ENCODE results near the gene PPP2R2B. TPM values are rescaled to one million over a fixed set of nuclear protein-coding genes. Genes with fewer than 3 reads are reported as not detected.

Gene PPP2R2B
- total RNA-seq, 6 experiments from 2014 or later = 0.15 to 0.77 (median 0.27) TPM

- Histone ChIP-seq H3K4me1 (no peaks in the 10 kb centered on the region), H3K36me3 (no peaks in the 10 kb centered on the region), H3K9me3 (no peaks in the 10 kb centered on the region), H3K27ac (no peak overlapping the region), H3K27me3 (no peaks in the 10 kb centered on the region), H3K4me3 (no peak overlapping the region)
- intact Hi-C loops (cut with DNase I) = no loop called here
- DNase-seq (no peak), ATAC-seq (no peak)
- 50% methylated on average over 3 of the region's 3 CpGs for WGBS (ENCODE audit: insufficient coverage, low coverage, low lambda C conversion rate, missing lambda C conversion rate)
- no peak for TF ChIP-seq CTCF (IDR thresholded peaks at IDR 0.05)
- no peak for TF ChIP-seq POLR2A (IDR thresholded peaks at IDR 0.05)
These were observed 18.2 kb downstream of the PPP2R2B start for GRCh38 chr5:146860213-146860893.

GRCh38 chr5:146852089-146852488, 26.5 kb downstream of the PPP2R2B start:
- no peak overlapping the region for H3K4me3 ChIP-seq
- DNase-seq (no peak), ATAC-seq (no peak)
- peaks cover 0 to 21% (median 8%) of the 10 kb centered on the region in 4 donors for H3K4me1 ChIP-seq
- intact Hi-C loops (cut with DNase I) = no loop called here
- no peaks in the 10 kb centered on the region for H3K36me3 ChIP-seq
- no peak for TF ChIP-seq CTCF (IDR thresholded peaks at IDR 0.05)
- no peak for TF ChIP-seq POLR2A (IDR thresholded peaks at IDR 0.05)
- no peak overlapping the region for H3K27ac ChIP-seq
- no peaks in the 10 kb centered on the region for H3K27me3 ChIP-seq
- H3K9me3 ChIP-seq = no peaks in the 10 kb centered on the region

GRCh38 chr5:146851133-146851532, 27.4 kb downstream of the PPP2R2B start:
- H3K27me3 ChIP-seq = no peaks in the 10 kb centered on the region
- H3K27ac ChIP-seq = no peak overlapping the region
- intact Hi-C loops (cut with DNase I) = no loop called here
- no peak for TF ChIP-seq POLR2A (IDR thresholded peaks at IDR 0.05)
- no peak for TF ChIP-seq CTCF (IDR thresholded peaks at IDR 0.05)
- H3K4me3 ChIP-seq = no peak overlapping the region
- no peaks in the 10 kb centered on the region for H3K9me3 ChIP-seq
- DNase-seq = no peak
- peak; percentile 68 to 80 (median 76) for ATAC-seq
- peaks cover 0 to 21% (median 8%) of the 10 kb centered on the region in 4 donors for H3K4me1 ChIP-seq
- no peaks in the 10 kb centered on the region for H3K36me3 ChIP-seq

GRCh38 chr5:146849694-146850303, 28.8 kb downstream of the PPP2R2B start:
- no peaks in the 10 kb centered on the region for H3K27me3 ChIP-seq
- no peaks in the 10 kb centered on the region for H3K36me3 ChIP-seq
- DNase-seq = no peak
- no peaks in the 10 kb centered on the region for H3K9me3 ChIP-seq
- no peak overlapping the region for H3K27ac ChIP-seq
- 81% methylated on average over 5 of the region's 5 CpGs for WGBS (ENCODE audit: insufficient coverage, low coverage, low lambda C conversion rate, missing lambda C conversion rate)
- TF ChIP-seq CTCF (IDR thresholded peaks at IDR 0.05) (no peak), POLR2A (IDR thresholded peaks at IDR 0.05) (no peak)
- H3K4me3 ChIP-seq = no peak overlapping the region
- no peak for ATAC-seq
- intact Hi-C loops (cut with DNase I) = no loop called here
- H3K4me1 ChIP-seq = peaks cover 0 to 21% (median 8%) of the 10 kb centered on the region in 4 donors
